ENCODE measurements around the gene FAM222A. TPM values are rescaled to one million over a fixed set of nuclear protein-coding genes. Genes with fewer than 3 reads are reported as not detected.

FAM222A gene
- total RNA-seq (2021), result 3.9 and 5.5 TPM in 2 replicates
- percentile 44 among the genes with signal in this experiment for Bru-seq, nascent RNA
- percentile 39 among the genes with signal in this experiment for BruChase-seq, experiment 1, labeled RNA remaining after a 2-hour chase
- BruChase-seq, experiment 2, labeled RNA remaining after a 6-hour chase, result percentile 42 among the genes with signal in this experiment
- long read RNA-seq, transcript FAM222A-202 (3 exons, 3,294 nt), result major isoform, 13 of 18 reads
- long read RNA-seq, partial matches to known transcripts, result 0 of 18 reads
- long read RNA-seq, other reads (novel, unspliced or antisense), result 5 of 18 reads

DNA sequence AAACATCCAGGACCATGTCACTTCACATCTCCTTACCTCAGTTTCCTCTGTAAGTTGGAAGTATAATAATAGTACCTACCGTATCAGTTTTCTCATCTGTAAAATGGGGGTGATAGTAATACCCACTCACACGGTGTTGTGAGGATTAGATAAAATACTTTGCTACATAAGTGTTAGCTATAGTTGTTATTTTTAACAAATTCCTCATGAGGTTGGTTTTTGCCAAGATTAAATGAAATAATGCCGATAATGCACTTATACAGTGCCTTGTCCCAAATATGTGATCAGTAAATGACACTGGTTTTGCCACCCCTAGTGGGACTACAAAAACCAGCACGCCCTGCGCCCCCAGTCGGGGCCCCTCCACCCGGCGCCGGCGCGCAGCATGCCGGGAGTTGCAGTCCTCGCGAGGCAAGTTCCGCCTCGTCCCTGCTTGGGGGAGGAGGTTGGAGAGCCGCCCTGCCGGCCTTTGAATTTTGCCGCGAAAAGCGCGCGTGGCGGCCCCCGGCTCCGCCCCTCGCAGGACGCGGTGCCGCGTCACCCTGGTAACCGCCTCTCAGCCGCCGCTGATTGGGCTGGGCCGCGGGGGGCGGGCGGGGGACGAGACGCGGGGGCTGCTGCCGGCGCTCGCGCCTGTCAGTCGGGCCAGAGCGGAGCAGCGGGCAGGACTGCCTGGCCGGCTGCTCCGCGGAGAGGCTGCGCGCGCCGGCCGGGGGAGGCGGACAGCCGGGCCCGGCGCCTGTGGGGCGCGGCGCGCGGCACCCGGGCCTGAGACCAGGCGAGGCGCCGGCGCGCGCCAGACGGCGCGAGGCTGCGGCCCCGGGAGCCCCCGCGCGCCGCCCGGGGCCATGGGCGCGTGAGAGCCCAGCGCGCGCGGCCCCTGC, at the start of gene FAM222A:
TSS of gene FAM222A (plus strand) at position 639 of the 884 bp plus-strand sequence. CDS start 30,322 bp downstream, outside the sequence.
- H3K36me3 ChIP-seq (ENCODE audit: insufficient read depth, low read length, poor library complexity, severe bottlenecking), result no peaks in the 10 kb centered on the region
- no peak within 1 kb of the TSS for H3K27ac ChIP-seq (ENCODE audit: low read depth, low read length, poor library complexity, severe bottlenecking)
- H3K9me3 ChIP-seq (ENCODE audit: low read depth, low read length, poor library complexity, severe bottlenecking), result no peaks in the 10 kb centered on the region
- BruUV-seq (replicated peaks), result no TSS peak
- peaks cover 12% of the 10 kb centered on the region for H3K4me1 ChIP-seq (ENCODE audit: insufficient read depth, low read length, poor library complexity, severe bottlenecking)
- ChIA-PET CTCF (no interaction called here), POLR2A (ENCODE audit: low non-redundant PET) (no interaction called here)
- peak; percentile 98 for DNase-seq (ENCODE audit: low spot score)
- intact Hi-C loops (cut with micrococcal nuclease; ENCODE audit: unreplicated experiment), result no loop called here
- peak within 1 kb of the TSS; percentile 62 for H3K4me3 ChIP-seq (ENCODE audit: low read depth, low read length, poor library complexity, severe bottlenecking)
- TF ChIP-seq, protein P1, sequence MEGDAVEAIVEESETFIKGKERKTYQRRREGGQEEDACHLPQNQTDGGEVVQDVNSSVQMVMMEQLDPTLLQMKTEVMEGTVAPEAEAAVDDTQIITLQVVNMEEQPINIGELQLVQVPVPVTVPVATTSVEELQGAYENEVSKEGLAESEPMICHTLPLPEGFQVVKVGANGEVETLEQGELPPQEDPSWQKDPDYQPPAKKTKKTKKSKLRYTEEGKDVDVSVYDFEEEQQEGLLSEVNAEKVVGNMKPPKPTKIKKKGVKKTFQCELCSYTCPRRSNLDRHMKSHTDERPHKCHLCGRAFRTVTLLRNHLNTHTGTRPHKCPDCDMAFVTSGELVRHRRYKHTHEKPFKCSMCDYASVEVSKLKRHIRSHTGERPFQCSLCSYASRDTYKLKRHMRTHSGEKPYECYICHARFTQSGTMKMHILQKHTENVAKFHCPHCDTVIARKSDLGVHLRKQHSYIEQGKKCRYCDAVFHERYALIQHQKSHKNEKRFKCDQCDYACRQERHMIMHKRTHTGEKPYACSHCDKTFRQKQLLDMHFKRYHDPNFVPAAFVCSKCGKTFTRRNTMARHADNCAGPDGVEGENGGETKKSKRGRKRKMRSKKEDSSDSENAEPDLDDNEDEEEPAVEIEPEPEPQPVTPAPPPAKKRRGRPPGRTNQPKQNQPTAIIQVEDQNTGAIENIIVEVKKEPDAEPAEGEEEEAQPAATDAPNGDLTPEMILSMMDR (conservative IDR thresholded peaks at IDR 0.05; ENCODE audit: low read depth, low read length), result no peak
- no peak for TF ChIP-seq EZH2 (IDR thresholded peaks at IDR 0.05; ENCODE audit: borderline replicate concordance, low read depth, low read length, poor library complexity, severe bottlenecking)
- H3K27me3 ChIP-seq (replicated peaks; ENCODE audit: insufficient read depth, low read depth, low read length, poor library complexity), result peaks cover 4% of the 10 kb centered on the region

DNA sequence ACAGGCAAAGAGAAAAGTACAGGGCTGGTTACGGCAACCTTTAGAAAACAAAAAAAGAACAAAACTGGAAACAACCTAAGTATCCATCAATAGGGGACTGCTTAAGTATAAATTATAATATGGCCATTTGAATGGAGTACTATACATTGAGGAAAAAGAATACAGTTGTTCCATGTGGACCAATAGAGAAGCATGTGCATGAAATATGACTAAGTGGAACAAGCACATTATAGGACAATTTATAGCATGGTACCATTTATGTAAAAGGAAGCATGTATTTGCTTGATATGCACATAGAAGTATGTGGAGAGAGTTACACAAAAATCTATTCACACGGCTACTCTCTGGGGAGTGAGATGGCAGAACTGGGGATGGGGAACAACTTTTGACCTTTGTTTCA, 49.2 kb upstream of the FAM222A start:
- CTCF ChIA-PET, result no interaction called here
- no peak for DNase-seq (ENCODE audit: low spot score)
- Histone ChIP-seq H3K4me1 (ENCODE audit: insufficient read depth, low read length, poor library complexity, severe bottlenecking) (no peaks in the 10 kb centered on the region), H3K36me3 (ENCODE audit: insufficient read depth, low read length, poor library complexity, severe bottlenecking) (no peaks in the 10 kb centered on the region), H3K27ac (ENCODE audit: low read depth, low read length, poor library complexity, severe bottlenecking) (no peak overlapping the region), H3K9me3 (ENCODE audit: low read depth, low read length, poor library complexity, severe bottlenecking) (no peaks in the 10 kb centered on the region), H3K4me3 (ENCODE audit: low read depth, low read length, poor library complexity, severe bottlenecking) (no peak overlapping the region), H3K27me3 (replicated peaks; ENCODE audit: insufficient read depth, low read depth, low read length, poor library complexity) (peaks cover 11% of the 10 kb centered on the region)
- no TSS peak for BruUV-seq (replicated peaks)
- no peak for TF ChIP-seq EZH2 (IDR thresholded peaks at IDR 0.05; ENCODE audit: borderline replicate concordance, low read depth, low read length, poor library complexity, severe bottlenecking)
- TF ChIP-seq, protein P1 (conservative IDR thresholded peaks at IDR 0.05; ENCODE audit: low read depth, low read length), result no peak
- POLR2A ChIA-PET (ENCODE audit: low non-redundant PET), result no interaction called here
- intact Hi-C loops (cut with micrococcal nuclease; ENCODE audit: unreplicated experiment), result no loop called here

DNA sequence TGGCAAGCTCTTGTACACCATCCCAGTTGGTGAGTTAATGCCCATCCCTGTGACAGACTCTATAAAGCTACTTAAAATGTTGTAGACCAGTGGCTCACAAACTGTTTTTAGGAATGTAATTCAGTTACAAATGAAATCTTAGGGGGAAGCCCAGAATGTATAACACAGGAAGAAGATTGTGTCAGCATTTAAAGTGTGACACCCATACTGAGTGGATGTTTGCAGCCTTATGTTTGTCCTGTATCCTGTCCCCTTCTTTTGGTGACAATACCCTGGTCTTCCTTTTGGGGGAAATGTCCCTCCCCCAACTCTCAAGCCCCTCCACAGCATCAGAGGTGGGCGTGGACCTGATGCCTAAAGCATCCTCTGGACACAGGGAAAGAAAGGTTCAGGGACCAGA, 47.6 kb upstream of the FAM222A start:
- TF ChIP-seq, protein P1 (conservative IDR thresholded peaks at IDR 0.05; ENCODE audit: low read depth, low read length), result no peak
- no peak for TF ChIP-seq EZH2 (IDR thresholded peaks at IDR 0.05; ENCODE audit: borderline replicate concordance, low read depth, low read length, poor library complexity, severe bottlenecking)
- ChIA-PET POLR2A (ENCODE audit: low non-redundant PET) (no interaction called here), CTCF (no interaction called here)
- Histone ChIP-seq H3K4me1 (ENCODE audit: insufficient read depth, low read length, poor library complexity, severe bottlenecking) (no peaks in the 10 kb centered on the region), H3K27ac (ENCODE audit: low read depth, low read length, poor library complexity, severe bottlenecking) (no peak overlapping the region), H3K4me3 (ENCODE audit: low read depth, low read length, poor library complexity, severe bottlenecking) (no peak overlapping the region), H3K27me3 (replicated peaks; ENCODE audit: insufficient read depth, low read depth, low read length, poor library complexity) (peaks cover 11% of the 10 kb centered on the region), H3K36me3 (ENCODE audit: insufficient read depth, low read length, poor library complexity, severe bottlenecking) (no peaks in the 10 kb centered on the region), H3K9me3 (ENCODE audit: low read depth, low read length, poor library complexity, severe bottlenecking) (no peaks in the 10 kb centered on the region)
- no TSS peak for BruUV-seq (replicated peaks)
- intact Hi-C loops (cut with micrococcal nuclease; ENCODE audit: unreplicated experiment), result no loop called here
- no peak for DNase-seq (ENCODE audit: low spot score)
